Measurements from ENCODE around the gene C1QTNF8. TPM values are rescaled to one million over a fixed set of nuclear protein-coding genes. Genes with fewer than 3 reads are reported as not detected.

C1QTNF8 gene
- polyA plus RNA-seq, 2 of the 4 experiments (the other 2 are of a cell fraction): not detected

- POLR2A ChIA-PET: no interaction called here
- TF ChIP-seq HMGXB4 (CRISPR knock-in tag; IDR thresholded peaks at IDR 0.05; ENCODE audit: borderline replicate concordance) (no peak), KDM1A (IDR thresholded peaks at IDR 0.05; ENCODE audit: low read depth) (no peak)
- Histone ChIP-seq H3K4me2 (no peak overlapping the region), H3K4me3 (no peak overlapping the region), H3K9me3 (no peaks in the 10 kb centered on the region), H3K4me1 (no peaks in the 10 kb centered on the region), H3K27ac (no peak overlapping the region)
- 95% methylated on average over 6 of the region's 18 CpGs for WGBS (ENCODE audit: missing lambda C conversion rate)
- DNase-seq (ENCODE audit: low read depth in 1 of 2, low spot score in 1 of 2) (no peak), FAIRE-seq (no peak), ATAC-seq (no peak)
- CTCF ChIA-PET: interaction anchor here (0.5 to 4.0 kb wide), 7 partner anchors 9 to 102 kb away, joined by 3 to 15 read pairs (median 3); no protein-coding TSS in a partner anchor
Measured at GRCh38 chr16:1124291-1124690, 28.2 kb upstream of the C1QTNF8 start.

- no peak overlapping the region for H3K4me3 ChIP-seq
- 87% methylated on average over 6 of the region's 21 CpGs for WGBS (ENCODE audit: missing lambda C conversion rate)
- H3K4me1 ChIP-seq: no peaks in the 10 kb centered on the region
- no peak for ATAC-seq
- FAIRE-seq: no peak
- ChIA-PET CTCF (interaction anchor here (0.5 to 4.0 kb wide), 8 partner anchors 8 to 103 kb away, joined by 3 to 15 read pairs (median 3); no protein-coding TSS in a partner anchor), POLR2A (no interaction called here)
- TF ChIP-seq SMC3 (IDR thresholded peaks at IDR 0.05) (no peak), RFX5 (IDR thresholded peaks at IDR 0.05) (no peak), HOXA7 (CRISPR knock-in tag; IDR thresholded peaks at IDR 0.05) (no peak), CHD4 (IDR thresholded peaks at IDR 0.05; ENCODE audit: borderline replicate concordance) (no peak), KDM5A (IDR thresholded peaks at IDR 0.05) (no peak), HMGXB4 (CRISPR knock-in tag; IDR thresholded peaks at IDR 0.05; ENCODE audit: borderline replicate concordance) (no peak), JUN (IDR thresholded peaks at IDR 0.05) (no peak), RARB (CRISPR knock-in tag; IDR thresholded peaks at IDR 0.05) (no peak), TP53 (CRISPR knock-in tag; IDR thresholded peaks at IDR 0.05) (no peak), ZC3H11A (IDR thresholded peaks at IDR 0.05) (no peak), CHD2 (IDR thresholded peaks at IDR 0.05; ENCODE audit: low read length, partially characterized antibody) (no peak), HDAC2 (IDR thresholded peaks at IDR 0.05) (no peak), HEYL (CRISPR knock-in tag; IDR thresholded peaks at IDR 0.05) (no peak), MAZ (IDR thresholded peaks at IDR 0.05; ENCODE audit: borderline replicate concordance, low read depth, low read length) (no peak), MYC (IDR thresholded peaks at IDR 0.05; ENCODE audit: borderline replicate concordance, low read length) (no peak)
- H3K27ac ChIP-seq: no peak overlapping the region
- no peak for DNase-seq (ENCODE audit: low read depth in 1 of 2, low spot score in 1 of 2)
- H3K9me3 ChIP-seq: no peaks in the 10 kb centered on the region
- H3K4me2 ChIP-seq: no peak overlapping the region
Measured at GRCh38 chr16:1123525-1124230, 27.6 kb upstream of the C1QTNF8 start.

GRCh38 chr16:1122398-1122765 is 26.3 kb upstream of the C1QTNF8 start:
- POLR2A ChIA-PET: no interaction called here
- H3K9me3 ChIP-seq: no peaks in the 10 kb centered on the region
- no peak for DNase-seq (ENCODE audit: low read depth in 1 of 2, low spot score in 1 of 2)
- CTCF ChIA-PET: interaction anchor here (1.0 to 3.7 kb wide), 4 partner anchors 15 to 72 kb away, joined by 3 to 9 read pairs (median 6); no protein-coding TSS in a partner anchor
- no peak overlapping the region for H3K4me2 ChIP-seq
- no peaks in the 10 kb centered on the region for H3K4me1 ChIP-seq
- no peak for ATAC-seq
- no peak overlapping the region for H3K27ac ChIP-seq
- FAIRE-seq: no peak
- H3K4me3 ChIP-seq: no peak overlapping the region
- 81% methylated on average over 11 of the region's 14 CpGs for WGBS (ENCODE audit: missing lambda C conversion rate)
- TF ChIP-seq REST (IDR thresholded peaks at IDR 0.05) (no peak), JUN (IDR thresholded peaks at IDR 0.05) (no peak), SREBF2 (IDR thresholded peaks at IDR 0.05) (no peak), MAZ (IDR thresholded peaks at IDR 0.05; ENCODE audit: borderline replicate concordance, low read depth, low read length) (no peak), CHD2 (IDR thresholded peaks at IDR 0.05; ENCODE audit: low read length, partially characterized antibody) (no peak), ZC3H11A (IDR thresholded peaks at IDR 0.05) (no peak), NR3C1 (IDR thresholded peaks at IDR 0.05) (no peak), FOXS1 (CRISPR knock-in tag; IDR thresholded peaks at IDR 0.05) (no peak), FOSL2 (IDR thresholded peaks at IDR 0.05) (no peak), FOSL2 (CRISPR knock-in tag; IDR thresholded peaks at IDR 0.05) (no peak)
- TF ChIP-seq, protein P1, sequence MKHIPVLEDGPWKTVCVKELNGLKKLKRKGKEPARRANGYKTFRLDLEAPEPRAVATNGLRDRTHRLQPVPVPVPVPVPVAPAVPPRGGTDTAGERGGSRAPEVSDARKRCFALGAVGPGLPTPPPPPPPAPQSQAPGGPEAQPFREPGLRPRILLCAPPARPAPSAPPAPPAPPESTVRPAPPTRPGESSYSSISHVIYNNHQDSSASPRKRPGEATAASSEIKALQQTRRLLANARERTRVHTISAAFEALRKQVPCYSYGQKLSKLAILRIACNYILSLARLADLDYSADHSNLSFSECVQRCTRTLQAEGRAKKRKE (CRISPR knock-in tag; IDR thresholded peaks at IDR 0.05; ENCODE audit: low read depth): no peak
- TF ChIP-seq, protein P2, sequence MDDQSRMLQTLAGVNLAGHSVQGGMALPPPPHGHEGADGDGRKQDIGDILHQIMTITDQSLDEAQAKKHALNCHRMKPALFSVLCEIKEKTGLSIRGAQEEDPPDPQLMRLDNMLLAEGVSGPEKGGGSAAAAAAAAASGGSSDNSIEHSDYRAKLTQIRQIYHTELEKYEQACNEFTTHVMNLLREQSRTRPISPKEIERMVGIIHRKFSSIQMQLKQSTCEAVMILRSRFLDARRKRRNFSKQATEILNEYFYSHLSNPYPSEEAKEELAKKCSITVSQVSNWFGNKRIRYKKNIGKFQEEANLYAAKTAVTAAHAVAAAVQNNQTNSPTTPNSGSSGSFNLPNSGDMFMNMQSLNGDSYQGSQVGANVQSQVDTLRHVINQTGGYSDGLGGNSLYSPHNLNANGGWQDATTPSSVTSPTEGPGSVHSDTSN (IDR thresholded peaks at IDR 0.05): no peak

Data from A549 (cell line).